ENCODE results near the gene CFAP54.

CFAP54 gene

DNA sequence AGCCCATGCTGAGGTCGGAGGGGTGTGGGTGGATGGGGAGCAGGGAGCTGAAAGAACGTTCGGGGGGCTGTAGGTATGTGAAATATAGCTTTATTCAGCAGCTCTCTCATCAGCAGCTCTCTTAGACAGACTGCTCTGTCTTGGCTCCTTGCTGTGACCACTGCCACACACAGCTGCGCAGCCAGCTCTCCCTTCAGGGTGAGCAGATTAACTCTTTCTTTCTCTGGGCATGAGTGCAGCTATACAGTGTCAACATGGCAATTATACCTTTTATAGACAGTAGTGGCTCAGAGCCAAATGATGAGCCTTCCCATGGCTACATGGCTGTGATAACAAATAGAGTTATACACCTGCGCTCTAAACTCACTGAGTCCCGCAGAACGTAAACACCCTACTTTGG is 280.0 kb downstream of the CFAP54 start:
- Histone ChIP-seq H3K36me3 (ENCODE audit: insufficient read depth, low read length) (no peaks in the 10 kb centered on the region), H3K4me3 (ENCODE audit: low read depth, low read length, poor library complexity, severe bottlenecking) (no peak overlapping the region), H2AFZ (ENCODE audit: low read length) (no peak overlapping the region), H3K4me1 (ENCODE audit: insufficient read depth, low read length, severe bottlenecking) (no peaks in the 10 kb centered on the region), H3K27me3 (ENCODE audit: insufficient read depth, low read length) (no peaks in the 10 kb centered on the region), H3K79me2 (ENCODE audit: insufficient read depth, low read length) (no peaks in the 10 kb centered on the region), H3K27ac (ENCODE audit: low read depth, low read length, poor library complexity, severe bottlenecking) (no peak overlapping the region), H4K20me1 (ENCODE audit: insufficient read depth, low read length) (no peaks in the 10 kb centered on the region), H3F3A (ENCODE audit: insufficient read depth, low read length) (no peaks in the 10 kb centered on the region), H3K9me3 (ENCODE audit: low read length) (no peaks in the 10 kb centered on the region), H3K4me2 (ENCODE audit: low read length) (no peak overlapping the region), H3K9me2 (ENCODE audit: low read depth, low read length) (no peaks in the 10 kb centered on the region), H3K9ac (ENCODE audit: low read length) (no peak overlapping the region)
- TF ChIP-seq, protein P1, sequence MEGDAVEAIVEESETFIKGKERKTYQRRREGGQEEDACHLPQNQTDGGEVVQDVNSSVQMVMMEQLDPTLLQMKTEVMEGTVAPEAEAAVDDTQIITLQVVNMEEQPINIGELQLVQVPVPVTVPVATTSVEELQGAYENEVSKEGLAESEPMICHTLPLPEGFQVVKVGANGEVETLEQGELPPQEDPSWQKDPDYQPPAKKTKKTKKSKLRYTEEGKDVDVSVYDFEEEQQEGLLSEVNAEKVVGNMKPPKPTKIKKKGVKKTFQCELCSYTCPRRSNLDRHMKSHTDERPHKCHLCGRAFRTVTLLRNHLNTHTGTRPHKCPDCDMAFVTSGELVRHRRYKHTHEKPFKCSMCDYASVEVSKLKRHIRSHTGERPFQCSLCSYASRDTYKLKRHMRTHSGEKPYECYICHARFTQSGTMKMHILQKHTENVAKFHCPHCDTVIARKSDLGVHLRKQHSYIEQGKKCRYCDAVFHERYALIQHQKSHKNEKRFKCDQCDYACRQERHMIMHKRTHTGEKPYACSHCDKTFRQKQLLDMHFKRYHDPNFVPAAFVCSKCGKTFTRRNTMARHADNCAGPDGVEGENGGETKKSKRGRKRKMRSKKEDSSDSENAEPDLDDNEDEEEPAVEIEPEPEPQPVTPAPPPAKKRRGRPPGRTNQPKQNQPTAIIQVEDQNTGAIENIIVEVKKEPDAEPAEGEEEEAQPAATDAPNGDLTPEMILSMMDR (IDR thresholded peaks at IDR 0.05; ENCODE audit: low read length): no peak
- TF ChIP-seq EZH2 (IDR thresholded peaks at IDR 0.05; ENCODE audit: borderline replicate concordance, low read length): no peak

GRCh38 chr12:96770219-96771102 is 281.1 kb downstream of the CFAP54 start:
- H3F3A ChIP-seq (ENCODE audit: insufficient read depth, low read length): no peaks in the 10 kb centered on the region
- no peaks in the 10 kb centered on the region for H3K27me3 ChIP-seq (ENCODE audit: insufficient read depth, low read length)
- no peaks in the 10 kb centered on the region for H3K9me3 ChIP-seq (ENCODE audit: low read length)
- TF ChIP-seq, protein P1 (IDR thresholded peaks at IDR 0.05; ENCODE audit: low read length): no peak
- no peak for TF ChIP-seq EZH2 (IDR thresholded peaks at IDR 0.05; ENCODE audit: borderline replicate concordance, low read length)
- no peak overlapping the region for H3K4me2 ChIP-seq (ENCODE audit: low read length)
- no peaks in the 10 kb centered on the region for H3K9me2 ChIP-seq (ENCODE audit: low read depth, low read length)
- H4K20me1 ChIP-seq (ENCODE audit: insufficient read depth, low read length): no peaks in the 10 kb centered on the region
- H2AFZ ChIP-seq (ENCODE audit: low read length): no peak overlapping the region
- no peak overlapping the region for H3K9ac ChIP-seq (ENCODE audit: low read length)
- H3K27ac ChIP-seq (ENCODE audit: low read depth, low read length, poor library complexity, severe bottlenecking): no peak overlapping the region
- H3K79me2 ChIP-seq (ENCODE audit: insufficient read depth, low read length): no peaks in the 10 kb centered on the region
- no peaks in the 10 kb centered on the region for H3K36me3 ChIP-seq (ENCODE audit: insufficient read depth, low read length)
- H3K4me3 ChIP-seq (ENCODE audit: low read depth, low read length, poor library complexity, severe bottlenecking): no peak overlapping the region
- no peaks in the 10 kb centered on the region for H3K4me1 ChIP-seq (ENCODE audit: insufficient read depth, low read length, severe bottlenecking)

GRCh38 chr12:96773031-96773430 is 283.7 kb downstream of the CFAP54 start:
- Histone ChIP-seq H2AFZ (ENCODE audit: low read length) (no peak overlapping the region), H3F3A (ENCODE audit: insufficient read depth, low read length) (no peaks in the 10 kb centered on the region), H3K9ac (ENCODE audit: low read length) (no peak overlapping the region), H3K4me2 (ENCODE audit: low read length) (no peak overlapping the region), H3K9me2 (ENCODE audit: low read depth, low read length) (no peaks in the 10 kb centered on the region), H3K4me1 (ENCODE audit: insufficient read depth, low read length, severe bottlenecking) (no peaks in the 10 kb centered on the region), H3K27me3 (ENCODE audit: insufficient read depth, low read length) (no peaks in the 10 kb centered on the region), H4K20me1 (ENCODE audit: insufficient read depth, low read length) (no peaks in the 10 kb centered on the region), H3K9me3 (ENCODE audit: low read length) (no peaks in the 10 kb centered on the region), H3K36me3 (ENCODE audit: insufficient read depth, low read length) (no peaks in the 10 kb centered on the region), H3K79me2 (ENCODE audit: insufficient read depth, low read length) (no peaks in the 10 kb centered on the region), H3K27ac (ENCODE audit: low read depth, low read length, poor library complexity, severe bottlenecking) (no peak overlapping the region), H3K4me3 (ENCODE audit: low read depth, low read length, poor library complexity, severe bottlenecking) (no peak overlapping the region)
- TF ChIP-seq, protein P1 (IDR thresholded peaks at IDR 0.05; ENCODE audit: low read length): no peak
- no peak for TF ChIP-seq EZH2 (IDR thresholded peaks at IDR 0.05; ENCODE audit: borderline replicate concordance, low read length)

Data from OCI-LY1 (cell line).